ENCODE measurements around the gene YY2.

Gene YY2

DNA sequence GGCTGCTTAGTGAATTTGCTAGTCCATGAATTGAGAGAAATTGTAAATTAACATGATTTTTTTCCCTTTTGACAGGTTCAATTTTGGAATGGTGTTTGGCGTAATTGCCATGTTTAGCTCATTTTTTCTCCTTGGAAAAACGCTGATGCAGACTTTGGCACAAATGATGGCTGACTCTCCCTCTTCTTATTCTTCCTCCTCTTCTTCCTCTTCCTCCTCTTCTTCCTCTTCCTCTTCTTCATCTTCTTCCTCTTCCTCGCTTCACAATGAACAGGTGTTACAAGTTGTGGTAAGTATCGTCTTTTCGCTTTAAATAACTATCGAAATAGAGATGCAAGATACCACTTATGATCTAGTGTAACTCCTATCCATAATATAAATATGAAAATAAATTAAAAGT is 10.7 kb upstream of the YY2 start:
- no peak for TF ChIP-seq CTCF (IDR thresholded peaks at IDR 0.05; ENCODE audit: control insufficient read depth, extremely low read depth, insufficient read depth)
- H3K4me3 ChIP-seq (ENCODE audit: low read depth, low read length), result no peak overlapping the region
- DNase-seq (ENCODE audit: low read depth), result no peak

DNA sequence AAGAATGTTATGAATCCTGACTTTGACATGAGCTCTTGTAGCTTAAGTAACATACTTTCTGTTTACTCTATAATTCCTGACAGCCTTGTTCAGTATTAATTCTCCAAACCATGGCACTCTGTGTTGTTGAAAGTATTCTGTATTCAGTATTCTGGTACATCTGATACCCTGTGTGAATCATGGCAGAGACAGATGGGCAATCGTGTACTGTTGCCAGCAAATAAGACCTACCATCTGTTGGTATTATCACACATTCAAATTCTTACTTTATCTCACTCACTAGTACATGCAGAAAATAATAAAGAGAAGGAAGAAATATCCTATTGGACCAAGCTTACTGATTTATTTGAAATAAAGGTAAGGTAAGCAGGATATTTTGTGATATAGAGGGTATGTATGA is 8.4 kb upstream of the YY2 start:
- TF ChIP-seq CTCF (IDR thresholded peaks at IDR 0.05; ENCODE audit: control insufficient read depth, extremely low read depth, insufficient read depth), result no peak
- no peak for DNase-seq (ENCODE audit: low read depth)
- no peak overlapping the region for H3K4me3 ChIP-seq (ENCODE audit: low read depth, low read length)

GRCh38 chrX:21853578-21853977 is 2.2 kb upstream of the YY2 start:
- no peak for DNase-seq (ENCODE audit: low read depth)
- H3K4me3 ChIP-seq (ENCODE audit: low read depth, low read length), result no peak overlapping the region
- no peak for TF ChIP-seq CTCF (IDR thresholded peaks at IDR 0.05; ENCODE audit: control insufficient read depth, extremely low read depth, insufficient read depth)

DNA sequence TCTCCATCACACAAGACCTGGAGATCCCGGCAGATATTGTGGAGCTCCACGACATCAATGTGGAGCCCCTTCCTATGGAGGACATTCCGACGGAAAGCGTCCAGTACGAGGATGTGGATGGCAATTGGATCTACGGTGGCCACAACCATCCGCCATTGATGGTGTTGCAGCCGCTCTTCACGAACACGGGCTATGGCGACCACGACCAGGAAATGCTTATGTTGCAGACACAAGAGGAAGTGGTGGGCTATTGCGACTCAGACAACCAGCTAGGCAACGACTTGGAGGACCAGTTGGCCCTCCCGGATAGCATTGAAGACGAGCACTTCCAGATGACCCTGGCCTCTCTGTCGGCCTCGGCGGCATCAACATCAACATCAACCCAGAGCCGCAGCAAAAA is 717 bp downstream of the YY2 start:
- DNase-seq (ENCODE audit: low read depth), result no peak
- H3K4me3 ChIP-seq (ENCODE audit: low read depth, low read length), result no peak overlapping the region
- no peak for TF ChIP-seq CTCF (IDR thresholded peaks at IDR 0.05; ENCODE audit: control insufficient read depth, extremely low read depth, insufficient read depth)

GRCh38 chrX:21863241-21863640 is 7.5 kb downstream of the YY2 start:
- H3K4me3 ChIP-seq (ENCODE audit: low read depth, low read length), result no peak overlapping the region
- no peak for TF ChIP-seq CTCF (IDR thresholded peaks at IDR 0.05; ENCODE audit: control insufficient read depth, extremely low read depth, insufficient read depth)
- no peak for DNase-seq (ENCODE audit: low read depth)

GRCh38 chrX:21865436-21865835 is 9.6 kb downstream of the YY2 start:
- no peak for DNase-seq (ENCODE audit: low read depth)

More at GRCh38 chrX:21865436-21865835, 9.6 kb downstream of the YY2 start:
- TF ChIP-seq CTCF (IDR thresholded peaks at IDR 0.05; ENCODE audit: control insufficient read depth, extremely low read depth, insufficient read depth), result no peak
- H3K4me3 ChIP-seq (ENCODE audit: low read depth, low read length), result no peak overlapping the region
